Fibroblast of skin of left quadriceps (primary cell): ENCODE results near the gene EHBP1.
"Not testable (repeated sequence)": the region's sequence is repeated elsewhere in the genome, so short reads cannot be mapped to it uniquely, and the experiment has no call there.

Experiments used
- DNase-seq, 2 experiments: peaks; one replicate each; pipeline ENCODE4 v3.0.0-alpha.2; 2013; ENCODE audit warnings: low read depth in 2 of 2

The EHBP1 gene

GRCh38 chr2:63018439-63018838 is 312.9 kb downstream of the EHBP1 start:
- no peak for DNase-seq

- not testable (repeated sequence) for DNase-seq
Observed at GRCh38 chr2:63019686-63020085, 314.2 kb downstream of the EHBP1 start.

GRCh38 chr2:63023444-63023843 is 317.9 kb downstream of the EHBP1 start:
- no peak for DNase-seq

GRCh38 chr2:63027220-63027619 is 321.7 kb downstream of the EHBP1 start:
- DNase-seq, result no peak

- no peak for DNase-seq
Observed at GRCh38 chr2:63029058-63029457, 323.5 kb downstream of the EHBP1 start.

DNA sequence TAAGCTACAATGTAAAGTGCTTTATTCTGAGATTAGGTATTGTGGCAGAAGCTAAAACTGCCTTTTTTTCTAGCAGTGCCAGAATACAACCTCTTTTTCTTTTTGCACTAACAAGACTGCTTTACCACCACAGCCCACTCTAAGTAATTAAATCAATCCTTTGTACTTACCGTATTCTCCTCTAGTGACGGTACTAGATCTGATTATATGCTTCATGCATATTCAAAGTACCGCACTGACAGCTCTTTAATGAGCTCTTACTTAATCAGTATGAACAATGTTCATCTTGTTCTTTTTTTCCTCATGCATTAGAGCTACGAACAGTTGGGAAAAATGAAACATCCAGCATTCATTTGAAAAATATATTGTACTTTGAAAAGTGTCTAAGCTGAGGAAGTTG is 329.0 kb downstream of the EHBP1 start:
- DNase-seq, result no peak

DNA sequence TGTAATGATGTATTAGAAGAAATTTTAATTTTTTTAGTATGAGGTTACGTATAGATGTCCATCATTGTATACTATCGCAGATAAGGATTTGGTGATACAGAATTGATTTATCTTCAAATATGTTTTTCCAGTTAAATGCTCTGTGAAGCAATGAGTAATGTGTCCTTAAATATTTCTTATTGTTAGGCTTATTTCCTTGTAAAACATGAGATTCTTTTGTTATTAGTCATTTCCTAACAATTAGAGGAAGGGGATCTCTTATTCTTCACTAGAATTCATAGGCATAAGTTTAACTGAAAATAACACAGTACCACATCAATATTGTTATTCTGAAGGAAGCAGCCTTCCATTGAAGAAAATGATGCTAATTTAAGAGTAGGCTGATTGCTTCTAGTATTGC is 329.7 kb downstream of the EHBP1 start:
- no peak for DNase-seq

- no peak for DNase-seq
Observed at GRCh38 chr2:63035660-63036059, 330.1 kb downstream of the EHBP1 start.

DNA sequence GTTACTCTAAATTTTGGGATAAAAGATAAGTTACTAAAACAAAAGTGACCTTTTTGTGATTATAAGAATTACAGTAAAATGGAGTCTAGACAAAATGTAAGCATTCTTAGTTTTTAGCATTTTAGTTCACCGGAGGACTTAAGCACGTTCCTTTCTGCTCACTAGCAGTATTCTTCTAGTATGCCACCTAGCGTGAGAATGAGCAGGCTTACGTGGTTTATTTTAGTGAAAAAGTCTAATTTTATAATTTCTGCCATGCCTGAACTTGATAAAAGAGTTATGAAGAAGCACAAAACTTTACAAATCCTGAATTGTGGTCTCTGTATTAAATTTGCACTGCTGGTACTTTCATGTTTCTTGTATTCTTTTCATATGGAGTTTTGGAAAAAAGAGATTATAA is 332.5 kb downstream of the EHBP1 start:
- no peak for DNase-seq

DNA sequence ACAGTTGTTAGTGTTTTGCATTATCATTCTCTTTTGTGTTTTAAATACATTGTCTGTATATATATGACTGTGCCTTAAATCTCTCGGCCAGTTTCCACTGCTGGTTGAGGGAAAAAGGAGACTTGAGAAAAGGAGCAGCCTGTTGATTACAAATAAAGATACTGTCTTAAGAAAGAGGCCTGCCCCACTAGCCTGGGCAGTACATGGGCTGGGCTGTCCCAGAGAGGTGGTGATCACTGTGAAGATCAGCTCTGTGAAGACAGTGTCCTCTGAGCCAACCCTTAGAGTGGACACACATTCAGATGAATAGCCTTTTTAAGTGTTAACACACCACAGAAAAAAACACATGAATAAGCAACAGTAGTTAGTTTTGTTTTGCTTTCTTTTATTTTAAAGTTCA is 335.1 kb downstream of the EHBP1 start:
- DNase-seq, result no peak

- DNase-seq, result no peak
Observed at GRCh38 chr2:63041592-63041991, 336.1 kb downstream of the EHBP1 start.

DNA sequence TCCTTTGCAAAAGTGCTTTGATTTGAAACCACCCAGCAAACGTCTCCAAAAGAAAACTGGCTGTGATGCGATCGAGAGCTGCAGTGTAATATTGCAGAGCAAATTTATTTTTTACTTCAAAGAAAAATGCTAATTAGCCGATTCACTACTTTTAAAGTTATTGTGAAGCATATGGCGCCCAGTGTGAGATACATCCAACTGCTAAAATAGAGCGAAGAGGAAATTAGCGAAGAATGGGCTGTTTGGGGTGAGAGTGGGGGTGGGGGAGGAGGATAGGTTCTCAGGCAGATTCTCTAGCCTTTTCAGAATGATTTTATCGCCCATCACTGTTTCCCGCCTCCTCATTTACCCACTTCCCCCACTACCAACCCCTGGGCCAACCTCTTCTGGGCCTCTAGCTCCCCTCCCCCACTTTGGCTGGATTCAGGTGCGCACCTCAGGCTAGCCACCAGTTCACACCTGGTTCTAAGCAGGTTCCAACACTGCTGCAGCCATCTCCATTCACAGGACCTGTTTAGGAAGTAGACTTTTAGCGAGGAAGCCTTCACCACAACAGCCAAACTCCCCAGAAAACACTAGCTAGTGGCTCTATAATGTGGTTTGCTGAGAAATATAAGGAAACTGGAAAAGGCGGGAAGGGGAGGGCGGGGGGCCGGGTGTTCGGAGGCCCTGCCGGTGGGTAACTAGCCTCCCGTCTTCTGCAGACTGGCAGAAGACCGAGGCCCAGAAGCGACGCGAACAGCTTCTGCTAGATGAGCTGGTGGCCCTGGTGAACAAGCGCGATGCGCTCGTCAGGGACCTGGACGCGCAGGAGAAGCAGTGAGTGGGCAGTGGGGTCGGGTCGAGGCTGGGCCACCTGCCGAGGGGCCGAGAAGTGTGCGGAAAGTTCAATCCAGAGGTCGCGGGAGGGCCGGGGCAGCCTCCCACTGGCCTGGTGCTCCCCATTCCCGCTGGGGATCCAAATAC is 339.1 kb downstream of the EHBP1 start:
- DNase-seq, result no peak

GRCh38 chr2:63046552-63046951 is 341.0 kb downstream of the EHBP1 start:
- DNase-seq, result no peak

- DNase-seq, result no peak
Observed at GRCh38 chr2:63046961-63047320, 341.4 kb downstream of the EHBP1 start.

DNA sequence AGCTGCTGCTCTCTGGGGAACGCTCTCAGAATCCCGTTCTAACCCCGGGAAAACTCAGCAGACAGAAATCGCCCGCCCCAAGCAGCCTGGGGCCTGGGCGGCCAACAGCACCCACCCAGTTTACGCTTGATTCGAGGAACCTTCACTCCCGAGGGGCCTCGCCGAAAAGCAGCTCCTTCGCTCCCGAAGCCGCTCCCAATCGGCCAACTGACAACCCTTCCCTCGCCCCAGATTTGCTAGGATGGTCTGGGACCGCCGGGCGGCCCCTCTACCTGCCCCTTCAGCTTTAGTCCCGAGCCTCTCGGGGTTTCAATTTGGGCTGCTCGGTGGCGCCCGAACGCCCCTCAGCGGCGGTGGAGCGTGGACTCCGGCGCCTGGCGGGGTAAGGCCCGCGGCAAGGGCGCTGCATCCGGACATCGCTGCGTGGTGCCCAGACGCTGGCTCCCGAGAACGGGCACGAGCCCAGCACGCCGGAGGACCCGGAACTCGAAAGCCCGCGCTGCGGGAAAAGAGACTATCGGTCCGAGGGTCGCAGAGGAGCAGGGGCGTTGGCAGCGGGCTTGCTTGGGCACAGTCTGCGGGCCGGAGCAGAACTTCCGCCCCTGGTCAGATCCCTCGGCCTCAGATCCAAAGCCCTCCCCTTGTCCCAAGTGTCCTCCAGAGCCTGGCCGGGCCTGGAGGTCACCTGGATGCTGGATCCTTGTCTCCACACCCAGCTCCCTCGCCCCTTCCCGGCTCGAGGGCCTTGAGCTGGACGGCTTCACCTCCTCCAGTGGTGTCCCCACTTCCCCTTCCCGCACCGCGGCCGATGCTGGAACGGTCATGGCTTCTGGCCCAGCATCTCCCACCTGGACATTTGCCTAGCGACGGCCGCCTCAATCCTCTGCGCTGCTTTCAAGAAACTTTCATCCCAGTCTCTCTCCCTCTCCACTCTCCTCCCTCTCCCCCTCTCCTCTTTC is 342.1 kb downstream of the EHBP1 start:
- no peak for DNase-seq

DNA sequence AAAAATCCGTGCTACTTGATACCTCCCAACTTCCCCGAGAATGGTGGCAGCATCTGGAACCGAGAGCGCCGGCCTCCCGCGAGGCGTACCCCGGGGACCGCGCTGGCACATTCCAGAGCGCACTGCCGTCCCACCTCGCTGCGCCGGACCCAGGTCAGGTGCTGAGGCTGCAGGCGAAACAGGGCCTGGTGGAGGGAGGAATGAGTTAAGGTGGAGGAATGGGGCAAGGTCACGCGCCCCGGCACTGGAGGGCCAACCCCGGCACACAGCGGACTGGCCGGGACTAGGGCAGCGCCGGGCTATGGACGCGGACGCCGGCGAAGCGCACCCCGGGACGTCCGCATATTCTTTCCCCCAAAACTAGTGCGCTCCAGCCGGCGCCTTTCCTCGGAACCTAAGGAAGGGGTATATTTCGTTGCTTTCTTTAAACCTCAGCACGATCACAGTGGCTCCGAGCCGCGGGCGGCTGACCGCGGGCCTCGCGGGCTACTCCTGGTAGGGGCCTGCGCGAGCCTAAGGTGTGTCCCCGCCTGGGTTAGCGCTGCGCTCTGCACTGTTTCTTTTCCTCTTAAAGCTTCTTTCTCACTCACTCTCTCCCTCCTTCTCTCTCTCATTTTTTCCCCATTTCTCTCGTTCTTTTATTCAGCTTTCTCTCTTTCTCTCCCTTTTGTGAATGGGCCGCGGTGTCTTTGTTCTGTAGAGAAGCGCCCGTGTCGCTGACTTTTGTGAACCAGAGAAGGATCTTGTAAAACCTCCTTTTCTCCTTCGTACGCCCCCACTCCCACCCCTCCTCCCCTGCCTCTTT is 343.1 kb downstream of the EHBP1 start:
- no peak for DNase-seq

DNA sequence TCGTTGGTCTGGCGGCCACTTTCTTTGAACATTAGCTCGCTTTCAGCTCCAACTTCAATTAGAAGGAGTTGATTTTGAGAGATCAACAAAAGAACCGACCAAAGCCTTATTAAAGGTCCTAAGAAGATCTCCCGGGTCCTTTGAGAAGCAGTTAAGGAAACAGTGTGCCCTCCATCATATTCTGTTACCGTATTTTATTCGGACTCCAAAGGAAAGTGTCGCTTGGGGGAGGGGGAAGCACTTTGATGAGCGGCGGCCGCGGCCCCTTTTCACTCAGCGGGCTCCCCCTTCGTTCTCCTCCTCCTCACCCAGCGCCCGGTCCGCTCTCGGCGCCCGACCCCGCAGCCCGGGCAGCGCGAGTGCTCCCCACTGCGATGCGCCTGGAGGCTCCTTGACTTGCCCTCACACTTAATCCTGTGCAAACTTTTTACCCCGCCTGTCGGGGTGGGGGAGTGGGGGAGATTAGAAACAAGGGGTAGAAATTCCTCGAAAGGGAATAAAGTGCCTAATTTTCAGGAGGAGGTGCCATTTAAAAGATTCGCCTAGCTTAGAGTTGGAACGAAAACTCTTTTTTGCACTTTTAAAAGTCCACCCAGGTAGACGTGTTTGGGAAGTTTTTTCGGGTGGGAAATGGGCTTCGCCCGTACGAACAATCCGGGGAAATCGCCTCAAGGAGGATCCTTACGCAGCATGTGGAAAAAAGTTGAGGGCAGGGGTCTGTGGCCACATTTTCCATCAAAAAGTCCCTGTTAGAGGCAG is 343.9 kb downstream of the EHBP1 start:
- no peak for DNase-seq

DNA sequence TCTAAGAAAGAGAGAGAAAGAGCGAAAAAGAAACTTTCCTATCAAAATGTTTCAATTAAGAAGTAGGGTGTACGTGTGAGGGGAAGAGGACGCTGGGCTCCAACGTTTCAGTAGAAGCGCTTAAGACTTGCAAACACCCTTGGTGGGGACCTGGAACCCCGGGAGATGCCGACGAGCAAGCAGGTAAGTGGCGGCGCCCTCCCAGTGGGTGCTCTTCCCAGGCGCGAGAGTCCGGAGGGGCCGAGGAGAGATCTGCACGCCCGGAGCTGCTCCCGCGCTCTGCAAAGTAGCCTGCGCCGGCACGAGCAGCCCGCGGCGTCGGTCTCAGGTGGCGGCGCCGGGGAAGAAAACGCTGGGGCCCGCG is 344.4 kb downstream of the EHBP1 start:
- DNase-seq, result no peak

- no peak for DNase-seq
Observed at GRCh38 chr2:63050334-63051041, 345.0 kb downstream of the EHBP1 start, which contains the start of gene OTX1. Gene OTX1 (plus strand): TSS chr2:63050830. CDS start chr2:63052991, 2,161 bp downstream.
